ENCODE measurements around the gene SERPINB7.

- no peak for TF ChIP-seq GATA3 (IDR thresholded peaks at IDR 0.05; ENCODE audit: low read depth, low read length)
- TF ChIP-seq GATA2 (IDR thresholded peaks at IDR 0.05; ENCODE audit: low read depth, low read length) = no peak
Measured at GRCh38 chr18:63788447-63789096, 13.4 kb downstream of the SERPINB7 start.

All from SH-SY5Y (cell line).